GM12891 (cell line): Measurements from ENCODE around the gene GMEB1.

Experiments used
- POLR2A ChIP-seq: IDR thresholded peaks from 2 replicates; pipeline ENCODE4 v1.6.1; 2011; ENCODE audit warnings: low read depth, low read length, control low read depth
- POLR2AphosphoS5 ChIP-seq: IDR thresholded peaks from 2 replicates; pipeline ENCODE4 v1.6.1; 2011; ENCODE audit warnings: low read depth, low read length, control low read depth

GRCh38 chr1:28632560-28632959 is 36.0 kb upstream of the GMEB1 start:
- TF ChIP-seq POLR2AphosphoS5 (no peak), POLR2A (no peak)
